ENCODE measurements around the gene URM1.
A peak's percentile ranks its signal among the peaks of the same experiment; 100 is the strongest.

URM1 gene

DNA sequence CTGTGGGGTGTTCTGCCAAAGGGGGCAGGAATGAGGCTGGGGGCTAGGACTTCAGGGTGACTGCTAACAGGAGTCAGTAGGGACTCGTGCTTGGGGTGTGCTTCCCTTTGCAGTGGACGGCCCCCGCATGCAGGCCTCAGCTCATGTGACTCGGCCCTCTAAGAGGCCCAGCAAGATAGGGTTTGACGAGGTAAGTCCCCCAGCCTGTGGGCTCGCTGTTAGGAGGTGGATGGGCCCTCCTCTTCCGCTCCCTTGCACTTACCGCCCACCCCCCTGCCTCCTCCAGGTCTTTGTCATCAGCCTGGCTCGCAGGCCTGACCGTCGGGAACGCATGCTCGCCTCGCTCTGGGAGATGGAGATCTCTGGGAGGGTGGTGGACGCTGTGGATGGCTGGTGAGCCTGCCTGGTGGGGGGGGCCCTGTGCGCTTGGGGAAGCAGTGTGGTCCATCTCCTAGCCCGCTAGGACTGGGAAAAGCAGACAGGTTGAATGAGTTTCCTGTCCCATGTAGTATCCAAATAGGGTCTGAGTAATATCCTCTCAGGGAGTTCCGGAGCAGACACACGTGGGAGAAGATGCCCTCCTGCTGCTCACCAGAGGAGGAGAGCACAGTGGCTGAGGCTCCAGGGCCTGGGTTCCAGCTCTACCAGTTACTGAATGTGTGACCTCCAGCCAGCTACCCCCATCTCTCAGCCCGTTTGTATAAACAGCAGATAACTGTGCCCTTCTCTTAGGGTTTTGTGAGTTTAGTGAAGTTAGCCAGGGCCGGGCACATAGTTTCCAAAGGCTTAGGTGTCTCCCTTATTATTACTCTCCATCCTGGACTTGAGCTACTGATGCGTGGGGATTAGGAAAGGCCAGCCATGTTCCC, 57.7 kb downstream of the URM1 start:
- TF ChIP-seq, protein P1, sequence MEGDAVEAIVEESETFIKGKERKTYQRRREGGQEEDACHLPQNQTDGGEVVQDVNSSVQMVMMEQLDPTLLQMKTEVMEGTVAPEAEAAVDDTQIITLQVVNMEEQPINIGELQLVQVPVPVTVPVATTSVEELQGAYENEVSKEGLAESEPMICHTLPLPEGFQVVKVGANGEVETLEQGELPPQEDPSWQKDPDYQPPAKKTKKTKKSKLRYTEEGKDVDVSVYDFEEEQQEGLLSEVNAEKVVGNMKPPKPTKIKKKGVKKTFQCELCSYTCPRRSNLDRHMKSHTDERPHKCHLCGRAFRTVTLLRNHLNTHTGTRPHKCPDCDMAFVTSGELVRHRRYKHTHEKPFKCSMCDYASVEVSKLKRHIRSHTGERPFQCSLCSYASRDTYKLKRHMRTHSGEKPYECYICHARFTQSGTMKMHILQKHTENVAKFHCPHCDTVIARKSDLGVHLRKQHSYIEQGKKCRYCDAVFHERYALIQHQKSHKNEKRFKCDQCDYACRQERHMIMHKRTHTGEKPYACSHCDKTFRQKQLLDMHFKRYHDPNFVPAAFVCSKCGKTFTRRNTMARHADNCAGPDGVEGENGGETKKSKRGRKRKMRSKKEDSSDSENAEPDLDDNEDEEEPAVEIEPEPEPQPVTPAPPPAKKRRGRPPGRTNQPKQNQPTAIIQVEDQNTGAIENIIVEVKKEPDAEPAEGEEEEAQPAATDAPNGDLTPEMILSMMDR (conservative IDR thresholded peaks at IDR 0.05; ENCODE audit: control insufficient read depth, insufficient read depth, low read depth, low read length), result no peak
- H3K4me3 ChIP-seq (ENCODE audit: control insufficient read depth, low read depth, low read length), result no peak overlapping the region
- DNase-seq (ENCODE audit: low read depth), result peak; percentile 68

DNA sequence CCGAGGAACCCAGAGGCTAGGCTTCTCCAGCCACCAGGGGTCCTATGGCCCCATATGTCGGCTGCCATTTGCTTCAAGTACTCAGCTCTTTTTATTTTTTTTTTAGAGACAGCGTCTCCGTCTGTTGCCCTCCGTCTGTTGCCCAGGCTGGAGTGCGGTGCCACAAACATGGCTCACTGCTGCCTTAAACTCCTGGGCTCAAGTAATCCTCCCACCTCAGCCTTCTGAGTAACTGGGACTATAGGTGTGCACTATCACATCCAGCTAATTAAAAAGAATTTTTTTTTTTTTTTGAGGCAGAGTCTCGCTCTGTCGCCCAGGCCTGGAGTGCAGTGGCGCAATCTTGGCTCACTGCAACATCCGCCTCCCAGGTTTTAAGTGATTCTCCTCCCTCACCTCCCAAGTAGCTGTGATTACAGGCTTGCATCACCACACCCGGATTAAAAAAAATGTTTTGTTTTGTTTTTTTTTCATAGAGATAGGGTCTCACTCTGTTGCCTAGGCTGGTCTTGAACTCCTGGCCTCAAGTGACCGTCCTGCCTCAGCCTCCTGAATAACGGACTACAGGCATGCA, 58.4 kb downstream of the URM1 start:
- DNase-seq (ENCODE audit: low read depth), result no peak
- TF ChIP-seq, protein P1 (conservative IDR thresholded peaks at IDR 0.05; ENCODE audit: control insufficient read depth, insufficient read depth, low read depth, low read length), result no peak
- H3K4me3 ChIP-seq (ENCODE audit: control insufficient read depth, low read depth, low read length), result no peak overlapping the region

DNA sequence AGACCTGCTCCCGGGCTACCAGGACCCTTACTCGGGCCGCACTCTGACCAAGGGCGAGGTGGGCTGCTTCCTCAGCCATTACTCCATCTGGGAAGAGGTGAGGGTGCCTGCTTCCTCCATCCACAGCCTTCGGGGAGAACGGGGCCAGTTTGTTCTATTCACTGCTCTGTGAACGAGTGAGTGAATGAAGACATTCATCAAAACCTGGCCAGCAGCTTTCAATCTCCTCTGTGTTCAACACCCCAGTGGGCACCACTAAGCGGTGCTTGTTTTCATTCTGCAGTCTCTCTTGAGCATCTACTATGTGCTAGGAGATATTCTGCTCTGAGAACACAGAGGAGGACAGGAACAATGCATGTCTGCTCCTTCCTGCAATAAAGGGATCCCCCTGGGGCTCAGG, 60.0 kb downstream of the URM1 start:
- TF ChIP-seq, protein P1 (conservative IDR thresholded peaks at IDR 0.05; ENCODE audit: control insufficient read depth, insufficient read depth, low read depth, low read length), result no peak
- H3K4me3 ChIP-seq (ENCODE audit: control insufficient read depth, low read depth, low read length), result no peak overlapping the region
- no peak for DNase-seq (ENCODE audit: low read depth)

DNA sequence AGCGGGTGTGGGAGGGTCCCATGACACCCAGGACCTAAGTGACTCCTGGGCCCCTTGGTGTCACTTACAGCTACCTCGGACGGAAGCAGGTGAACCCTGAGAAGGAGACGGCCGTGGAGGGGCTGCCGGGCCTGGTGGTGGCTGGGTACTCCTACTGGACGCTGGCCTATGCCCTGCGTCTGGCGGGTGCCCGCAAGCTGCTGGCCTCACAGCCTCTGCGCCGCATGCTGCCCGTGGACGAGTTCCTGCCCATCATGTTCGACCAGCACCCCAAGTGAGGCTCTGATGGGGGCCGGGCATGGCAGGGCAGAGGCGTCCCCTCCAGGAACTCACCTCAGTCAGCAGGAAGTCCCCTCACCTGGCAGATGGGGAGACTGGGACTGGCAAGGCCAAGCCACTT, 63.2 kb downstream of the URM1 start:
- no peak overlapping the region for H3K4me3 ChIP-seq (ENCODE audit: control insufficient read depth, low read depth, low read length)
- DNase-seq (ENCODE audit: low read depth), result no peak
- TF ChIP-seq, protein P1 (conservative IDR thresholded peaks at IDR 0.05; ENCODE audit: control insufficient read depth, insufficient read depth, low read depth, low read length), result no peak

DNA sequence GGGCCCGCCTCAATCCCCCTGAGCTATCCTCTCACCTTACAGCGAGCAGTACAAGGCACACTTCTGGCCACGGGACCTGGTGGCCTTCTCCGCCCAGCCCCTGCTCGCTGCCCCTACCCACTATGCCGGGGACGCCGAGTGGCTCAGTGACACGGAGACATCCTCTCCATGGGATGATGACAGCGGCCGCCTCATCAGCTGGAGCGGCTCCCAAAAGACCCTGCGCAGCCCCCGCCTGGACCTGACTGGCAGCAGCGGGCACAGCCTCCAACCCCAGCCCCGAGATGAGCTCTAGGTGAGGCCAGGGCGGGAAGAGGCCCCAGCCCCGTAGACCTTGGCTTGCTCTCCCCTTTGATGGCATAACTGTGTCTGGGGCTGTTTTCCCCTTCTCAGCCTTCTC, 64.4 kb downstream of the URM1 start:
- H3K4me3 ChIP-seq (ENCODE audit: control insufficient read depth, low read depth, low read length), result no peak overlapping the region
- DNase-seq (ENCODE audit: low read depth), result no peak
- TF ChIP-seq, protein P1 (conservative IDR thresholded peaks at IDR 0.05; ENCODE audit: control insufficient read depth, insufficient read depth, low read depth, low read length), result no peak

DNA sequence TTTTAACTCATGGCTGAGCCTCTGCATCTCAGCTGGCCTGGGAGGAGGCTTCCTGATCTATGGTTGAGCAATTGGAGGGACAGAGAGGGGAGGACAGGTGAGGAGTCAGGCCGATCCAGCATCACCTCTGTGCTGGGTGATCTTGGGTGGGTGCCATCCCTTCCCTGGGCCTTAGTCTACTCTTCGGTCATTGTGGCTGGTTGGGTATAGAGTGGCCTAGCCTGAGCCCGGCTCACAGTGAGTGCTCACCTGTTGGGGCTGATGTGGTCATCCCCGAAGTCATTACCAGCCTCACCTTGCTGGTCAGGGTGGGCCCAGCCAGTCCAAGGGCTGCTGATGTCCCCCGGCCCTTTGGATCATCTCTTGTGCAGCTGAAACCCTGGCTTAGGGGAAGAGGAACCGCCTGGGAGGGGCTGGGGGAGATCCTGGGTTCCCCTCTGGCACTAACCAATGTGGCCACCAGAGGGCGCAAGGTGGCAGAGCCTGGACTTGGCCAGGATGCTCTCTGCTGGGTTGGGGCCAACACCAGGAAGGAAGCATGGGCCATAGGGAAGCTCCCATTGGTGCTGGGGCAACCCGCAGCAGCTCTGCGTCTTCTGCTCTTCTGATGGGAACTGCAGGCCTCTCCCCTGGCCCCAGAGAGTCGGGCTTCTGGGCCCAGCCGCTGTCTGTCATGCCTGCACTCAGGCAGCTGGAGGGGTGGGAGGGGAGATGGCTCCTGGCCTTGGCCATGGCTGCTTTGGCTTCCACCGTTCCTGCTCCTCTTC, 67.4 kb downstream of the URM1 start:
- TF ChIP-seq, protein P1 (conservative IDR thresholded peaks at IDR 0.05; ENCODE audit: control insufficient read depth, insufficient read depth, low read depth, low read length), result peak; percentile 96
- no peak overlapping the region for H3K4me3 ChIP-seq (ENCODE audit: control insufficient read depth, low read depth, low read length)
- peak; percentile 80 for DNase-seq (ENCODE audit: low read depth)
